HG03378 (cell line): ENCODE results near the gene APPL1.
A peak's percentile ranks its signal among the peaks of the same experiment; 100 is the strongest.

Experiments used
- ATAC-seq: cut with Tn5 transposase; IDR thresholded peaks from one replicate; pipeline ENCODE4 v1.9.1; 2021; ENCODE audit warnings: mild to moderate bottlenecking, moderate library complexity; ENCODE audit not compliant: unreplicated experiment

APPL1 gene

GRCh38 chr3:57227204-57227929 is at the start of gene APPL1:
Gene APPL1, plus strand, starts transcription at chr3:57227729. Its CDS starts 155 bp downstream, at chr3:57227884.
- ATAC-seq, result peak; percentile 63

- ATAC-seq, result no peak
Measured at GRCh38 chr3:57179580-57180410, 47.7 kb upstream of the APPL1 start.

GRCh38 chr3:57184526-57184925 is 43.0 kb upstream of the APPL1 start:
- no peak for ATAC-seq

- ATAC-seq, result no peak
Measured at GRCh38 chr3:57192028-57192427, 35.5 kb upstream of the APPL1 start.

- no peak for ATAC-seq
Measured at GRCh38 chr3:57194641-57195040, 32.9 kb upstream of the APPL1 start.

GRCh38 chr3:57199895-57200297 is 27.6 kb upstream of the APPL1 start, which contains the start of gene HESX1:
Gene HESX1, minus strand, starts transcription at chr3:57199978. Its CDS starts 60 bp downstream, at chr3:57199918.
- ATAC-seq, result no peak

- no peak for ATAC-seq
Measured at GRCh38 chr3:57206423-57206822, 21.1 kb upstream of the APPL1 start.

GRCh38 chr3:57221883-57222282 is 5.6 kb upstream of the APPL1 start:
- no peak for ATAC-seq

GRCh38 chr3:57224856-57225255 is 2.7 kb upstream of the APPL1 start:
- ATAC-seq, result no peak

GRCh38 chr3:57226176-57226575 is 1.4 kb upstream of the APPL1 start:
- ATAC-seq, result no peak

- ATAC-seq, result no peak
Measured at GRCh38 chr3:57227930-57228751, 612 bp downstream of the APPL1 start.

GRCh38 chr3:57230006-57230405 is 2.5 kb downstream of the APPL1 start:
- ATAC-seq, result no peak

GRCh38 chr3:57233799-57234198 is 6.3 kb downstream of the APPL1 start:
- ATAC-seq, result no peak

GRCh38 chr3:57234613-57235575 is 7.4 kb downstream of the APPL1 start:
- peak; percentile 54 for ATAC-seq

- ATAC-seq, result no peak
Measured at GRCh38 chr3:57244946-57245345, 17.4 kb downstream of the APPL1 start.

GRCh38 chr3:57252404-57252803 is 24.9 kb downstream of the APPL1 start:
- ATAC-seq, result no peak

- ATAC-seq, result no peak
Measured at GRCh38 chr3:57256844-57257243, 29.3 kb downstream of the APPL1 start.

GRCh38 chr3:57257678-57258077 is 30.1 kb downstream of the APPL1 start:
- no peak for ATAC-seq

GRCh38 chr3:57261119-57261518 is 33.6 kb downstream of the APPL1 start:
- no peak for ATAC-seq

GRCh38 chr3:57261929-57262328 is 34.4 kb downstream of the APPL1 start:
- no peak for ATAC-seq
